WERI-Rb-1 (cell line): ENCODE results near the gene SELENOI.

ENCODE experiments used
- DNase-seq: peaks from one replicate; pipeline ENCODE4 v3.0.0-alpha.2; 2020
- H3K27ac ChIP-seq: fragments of 250-450 bp; sonication (Bioruptor Pico); 2 replicates; pipeline ENCODE4 v1.5.1; 2020; ENCODE audit warnings: mild to moderate bottlenecking, moderate library complexity
- H3K27me3 ChIP-seq: fragments of 250-450 bp; sonication (Bioruptor Pico); 2 replicates; pipeline ENCODE4 v1.5.1; 2021; ENCODE audit warnings: mild to moderate bottlenecking, low read depth, moderate library complexity; ENCODE audit not compliant: insufficient read depth, severe bottlenecking
- H3K36me3 ChIP-seq: fragments of 250-450 bp; sonication (Bioruptor Pico); 2 replicates; pipeline ENCODE4 v1.5.1; 2020; ENCODE audit warnings: mild to moderate bottlenecking, moderate library complexity
- H3K4me3 ChIP-seq: 2 replicates; pipeline ENCODE4 v1.5.1; 2011; ENCODE audit warnings: low read depth, mild to moderate bottlenecking, control low read depth, low read length
- H3K9me3 ChIP-seq: fragments of 250-450 bp; sonication (Bioruptor Pico); 2 replicates; pipeline ENCODE4 v1.5.1; 2021; ENCODE audit warnings: mild to moderate bottlenecking, moderate library complexity; ENCODE audit not compliant: severe bottlenecking
- TF ChIP-seq, protein P1 (sequence below): IDR thresholded peaks from 2 replicates; pipeline ENCODE4 v1.5.1; 2011; ENCODE audit warnings: low read depth, mild to moderate bottlenecking, control low read depth, inconsistent platforms, low read length

Gene SELENOI

DNA sequence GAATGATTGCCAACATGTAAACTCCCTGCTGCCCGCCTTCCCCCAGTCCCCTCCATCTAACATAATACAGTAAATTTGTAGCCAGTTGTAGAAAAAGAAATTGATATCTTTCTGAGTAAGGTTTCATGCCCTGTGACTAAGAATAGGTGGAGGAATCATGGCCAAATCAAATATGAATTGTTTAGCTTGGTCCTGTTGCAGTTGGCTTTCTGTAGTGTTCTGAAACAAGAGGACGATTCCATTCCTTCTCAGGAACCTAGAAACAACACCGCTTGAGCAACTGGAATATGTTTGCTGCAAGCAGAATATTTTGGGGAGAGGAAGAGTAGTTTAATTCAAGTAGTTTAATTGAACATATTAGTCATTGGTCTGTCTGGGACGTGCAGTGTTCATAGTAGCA, 48.8 kb downstream of the SELENOI start:
- TF ChIP-seq, protein P1, sequence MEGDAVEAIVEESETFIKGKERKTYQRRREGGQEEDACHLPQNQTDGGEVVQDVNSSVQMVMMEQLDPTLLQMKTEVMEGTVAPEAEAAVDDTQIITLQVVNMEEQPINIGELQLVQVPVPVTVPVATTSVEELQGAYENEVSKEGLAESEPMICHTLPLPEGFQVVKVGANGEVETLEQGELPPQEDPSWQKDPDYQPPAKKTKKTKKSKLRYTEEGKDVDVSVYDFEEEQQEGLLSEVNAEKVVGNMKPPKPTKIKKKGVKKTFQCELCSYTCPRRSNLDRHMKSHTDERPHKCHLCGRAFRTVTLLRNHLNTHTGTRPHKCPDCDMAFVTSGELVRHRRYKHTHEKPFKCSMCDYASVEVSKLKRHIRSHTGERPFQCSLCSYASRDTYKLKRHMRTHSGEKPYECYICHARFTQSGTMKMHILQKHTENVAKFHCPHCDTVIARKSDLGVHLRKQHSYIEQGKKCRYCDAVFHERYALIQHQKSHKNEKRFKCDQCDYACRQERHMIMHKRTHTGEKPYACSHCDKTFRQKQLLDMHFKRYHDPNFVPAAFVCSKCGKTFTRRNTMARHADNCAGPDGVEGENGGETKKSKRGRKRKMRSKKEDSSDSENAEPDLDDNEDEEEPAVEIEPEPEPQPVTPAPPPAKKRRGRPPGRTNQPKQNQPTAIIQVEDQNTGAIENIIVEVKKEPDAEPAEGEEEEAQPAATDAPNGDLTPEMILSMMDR, result no peak
- Histone ChIP-seq H3K27ac (no peak overlapping the region), H3K9me3 (no peaks in the 10 kb centered on the region), H3K4me3 (no peak overlapping the region), H3K36me3 (peaks cover 4% of the 10 kb centered on the region), H3K27me3 (no peaks in the 10 kb centered on the region)
- DNase-seq, result no peak

DNA sequence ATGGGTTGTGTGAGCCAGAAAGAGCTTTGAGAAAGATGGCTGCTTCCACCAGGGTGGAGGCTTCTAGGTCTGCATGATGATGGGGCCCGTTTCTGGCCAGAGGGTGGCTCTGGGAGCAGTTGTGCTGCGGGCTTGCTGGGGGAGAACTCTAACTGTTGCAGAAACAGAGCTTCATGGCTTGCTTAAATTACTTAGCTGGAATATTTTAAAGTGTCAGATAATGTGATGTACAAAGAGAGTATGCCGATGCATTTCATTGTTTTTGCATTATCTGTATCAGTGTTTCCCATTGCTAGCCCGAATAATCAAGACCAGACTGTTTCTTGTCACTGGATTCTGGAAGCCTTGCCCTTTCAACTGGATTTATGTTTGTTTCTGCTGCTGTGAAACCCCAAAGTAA, 49.5 kb downstream of the SELENOI start:
- Histone ChIP-seq H3K27me3 (no peaks in the 10 kb centered on the region), H3K4me3 (no peak overlapping the region), H3K9me3 (no peaks in the 10 kb centered on the region), H3K36me3 (peaks cover 4% of the 10 kb centered on the region), H3K27ac (no peak overlapping the region)
- TF ChIP-seq, protein P1, result peak; percentile 32; the same call in 1 of the 2 replicates
- peak; percentile 29 for DNase-seq

DNA sequence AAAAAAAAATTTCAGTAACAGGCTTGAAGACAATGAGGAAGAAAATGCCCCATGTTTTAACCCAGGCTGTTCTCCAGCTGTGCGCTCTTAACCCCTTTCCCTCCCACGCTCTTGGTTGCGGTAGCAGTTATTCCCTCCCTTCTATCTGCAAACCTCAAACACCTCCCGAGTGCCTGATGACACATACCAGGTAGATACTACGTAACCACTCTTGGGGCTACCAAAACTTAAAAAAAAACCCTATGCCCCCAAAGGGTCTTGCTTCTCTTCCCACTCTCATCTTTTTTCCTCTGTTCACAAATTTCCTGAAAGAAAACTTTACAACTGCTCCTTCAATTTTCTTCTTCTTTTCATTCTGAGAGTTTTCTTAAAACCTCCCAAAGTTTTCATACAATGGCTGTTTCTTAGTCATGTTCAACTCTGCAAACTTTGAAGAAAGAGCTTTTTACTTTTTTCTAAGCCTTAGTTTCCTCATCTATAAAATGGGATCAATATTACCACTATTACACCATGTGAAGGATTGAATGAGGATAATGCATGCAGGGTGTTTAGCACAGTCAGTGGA, 50.9 kb downstream of the SELENOI start:
- Histone ChIP-seq H3K9me3 (no peaks in the 10 kb centered on the region), H3K27me3 (no peaks in the 10 kb centered on the region), H3K36me3 (peaks cover under 1% of the 10 kb centered on the region), H3K4me3 (no peak overlapping the region), H3K27ac (no peak overlapping the region)
- TF ChIP-seq, protein P1, result no peak
- DNase-seq, result no peak

DNA sequence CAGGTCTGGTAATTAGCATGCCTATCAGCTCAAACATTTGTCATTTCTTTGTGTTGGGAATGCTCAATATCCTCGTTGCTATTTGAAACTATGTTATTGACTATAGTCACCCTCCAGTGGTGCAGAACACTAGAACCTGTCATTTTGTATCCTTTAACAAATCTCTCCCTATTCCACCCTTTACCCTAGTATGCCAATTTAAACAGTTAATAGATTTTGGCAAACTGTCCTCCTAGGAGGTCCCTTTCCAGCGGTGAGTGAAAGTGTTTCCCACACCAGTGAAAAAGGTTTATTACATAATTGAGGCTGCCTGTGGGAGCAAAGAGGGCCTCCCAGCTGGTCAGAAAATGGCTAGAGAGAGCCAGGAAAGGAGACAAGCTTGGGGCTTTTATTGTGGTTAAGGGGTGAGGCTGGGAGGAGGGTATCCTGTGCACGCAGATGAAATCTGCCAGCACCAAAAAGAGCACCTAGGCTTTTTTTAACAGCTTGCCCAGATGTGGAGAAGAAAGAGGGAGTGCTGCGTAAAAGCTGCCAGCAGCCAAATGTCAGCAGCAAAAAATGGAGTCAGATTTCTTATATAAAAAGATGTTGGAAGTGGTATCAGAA, 53.9 kb downstream of the SELENOI start:
- no peak for DNase-seq
- H3K36me3 ChIP-seq, result no peaks in the 10 kb centered on the region
- no peak overlapping the region for H3K4me3 ChIP-seq
- no peak overlapping the region for H3K27ac ChIP-seq
- TF ChIP-seq, protein P1, result no peak
- H3K27me3 ChIP-seq, result no peaks in the 10 kb centered on the region
- no peaks in the 10 kb centered on the region for H3K9me3 ChIP-seq

DNA sequence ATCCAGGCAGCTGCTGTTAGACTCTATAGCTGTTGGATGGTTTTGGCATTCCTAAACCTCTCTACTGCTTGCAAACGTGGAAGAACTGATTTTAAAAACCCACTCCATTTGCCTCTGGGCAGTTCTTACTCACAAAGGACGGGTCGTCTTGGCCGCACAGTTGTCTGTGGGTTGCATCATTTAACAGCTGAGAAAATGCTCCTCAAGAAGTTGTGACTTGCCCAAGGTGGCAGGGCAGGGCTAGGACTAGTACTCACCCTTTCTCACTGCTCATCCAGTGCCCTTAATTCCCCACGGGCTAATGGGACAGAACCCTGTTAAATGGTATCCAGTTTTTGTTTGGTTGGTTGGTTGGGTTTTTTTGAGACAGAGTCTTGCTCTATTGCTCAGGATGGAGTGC, 54.8 kb downstream of the SELENOI start:
- Histone ChIP-seq H3K27me3 (no peaks in the 10 kb centered on the region), H3K9me3 (no peaks in the 10 kb centered on the region), H3K4me3 (no peak overlapping the region), H3K27ac (no peak overlapping the region), H3K36me3 (no peaks in the 10 kb centered on the region)
- DNase-seq, result no peak
- TF ChIP-seq, protein P1, result no peak
